Fibroblast of villous mesenchyme (primary cell): ENCODE measurements around the gene FOXA2. TPM values are rescaled to one million over a fixed set of nuclear protein-coding genes. Genes with fewer than 3 reads are reported as not detected.

Experiments
- DNase-seq: peaks from one replicate; pipeline ENCODE4 v3.0.0-alpha.2; 2010; ENCODE audit warnings: low read depth
- H3K4me3 ChIP-seq: 2 replicates; pipeline ENCODE4 v1.5.1; 2011; ENCODE audit warnings: low read depth, mild to moderate bottlenecking, low read length
- total RNA-seq: library from RNA; depleted of rRNA; stranded (reverse); fragments of >200 nt; gene quantifications from 2 replicates; pipeline ENCODE4 v1.2.3, GENCODE V29; 2012
- TF ChIP-seq, protein P1 (sequence below): IDR thresholded peaks from 2 replicates; pipeline ENCODE4 v1.5.1; 2012; ENCODE audit warnings: low read depth, mild to moderate bottlenecking, low read length; ENCODE audit not compliant: insufficient read depth

Gene FOXA2
- total RNA-seq, 1 donor: not detected

- TF ChIP-seq, protein P1, sequence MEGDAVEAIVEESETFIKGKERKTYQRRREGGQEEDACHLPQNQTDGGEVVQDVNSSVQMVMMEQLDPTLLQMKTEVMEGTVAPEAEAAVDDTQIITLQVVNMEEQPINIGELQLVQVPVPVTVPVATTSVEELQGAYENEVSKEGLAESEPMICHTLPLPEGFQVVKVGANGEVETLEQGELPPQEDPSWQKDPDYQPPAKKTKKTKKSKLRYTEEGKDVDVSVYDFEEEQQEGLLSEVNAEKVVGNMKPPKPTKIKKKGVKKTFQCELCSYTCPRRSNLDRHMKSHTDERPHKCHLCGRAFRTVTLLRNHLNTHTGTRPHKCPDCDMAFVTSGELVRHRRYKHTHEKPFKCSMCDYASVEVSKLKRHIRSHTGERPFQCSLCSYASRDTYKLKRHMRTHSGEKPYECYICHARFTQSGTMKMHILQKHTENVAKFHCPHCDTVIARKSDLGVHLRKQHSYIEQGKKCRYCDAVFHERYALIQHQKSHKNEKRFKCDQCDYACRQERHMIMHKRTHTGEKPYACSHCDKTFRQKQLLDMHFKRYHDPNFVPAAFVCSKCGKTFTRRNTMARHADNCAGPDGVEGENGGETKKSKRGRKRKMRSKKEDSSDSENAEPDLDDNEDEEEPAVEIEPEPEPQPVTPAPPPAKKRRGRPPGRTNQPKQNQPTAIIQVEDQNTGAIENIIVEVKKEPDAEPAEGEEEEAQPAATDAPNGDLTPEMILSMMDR: no peak
- no peak overlapping the region for H3K4me3 ChIP-seq
- DNase-seq: no peak
Observed at GRCh38 chr20:22620342-22620741, 36.0 kb upstream of the FOXA2 start.

- TF ChIP-seq, protein P1: no peak
- no peak overlapping the region for H3K4me3 ChIP-seq
- DNase-seq: no peak
Observed at GRCh38 chr20:22619806-22620205, 35.4 kb upstream of the FOXA2 start.

GRCh38 chr20:22619272-22619671, 34.9 kb upstream of the FOXA2 start:
- no peak overlapping the region for H3K4me3 ChIP-seq
- no peak for DNase-seq
- TF ChIP-seq, protein P1: no peak

GRCh38 chr20:22617160-22617559, 32.8 kb upstream of the FOXA2 start:
- DNase-seq: no peak
- H3K4me3 ChIP-seq: no peak overlapping the region
- TF ChIP-seq, protein P1: no peak

- no peak for DNase-seq
- H3K4me3 ChIP-seq: no peak overlapping the region
- TF ChIP-seq, protein P1: no peak
Observed at GRCh38 chr20:22616551-22616950, 32.2 kb upstream of the FOXA2 start.

DNA sequence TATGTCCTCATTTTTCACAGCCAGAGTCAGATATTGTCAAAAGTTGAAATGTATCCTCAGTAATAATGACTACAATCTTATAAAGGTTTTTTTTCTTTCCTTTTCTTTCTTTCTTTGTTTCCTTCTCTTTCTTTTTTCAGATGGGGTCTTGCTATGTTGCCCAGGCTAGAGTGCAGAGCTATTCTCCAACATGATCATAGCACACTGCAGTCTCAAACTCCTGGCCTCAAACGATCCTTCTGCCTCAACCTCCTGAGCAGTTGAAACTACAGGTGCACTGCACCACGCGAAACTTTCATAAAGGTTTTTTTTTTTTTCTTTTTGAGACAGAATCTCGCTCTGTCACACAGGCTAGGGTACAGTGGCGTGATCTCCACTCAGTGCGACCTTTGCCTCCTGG, 31.1 kb upstream of the FOXA2 start:
- TF ChIP-seq, protein P1: no peak
- no peak for DNase-seq
- no peak overlapping the region for H3K4me3 ChIP-seq

DNA sequence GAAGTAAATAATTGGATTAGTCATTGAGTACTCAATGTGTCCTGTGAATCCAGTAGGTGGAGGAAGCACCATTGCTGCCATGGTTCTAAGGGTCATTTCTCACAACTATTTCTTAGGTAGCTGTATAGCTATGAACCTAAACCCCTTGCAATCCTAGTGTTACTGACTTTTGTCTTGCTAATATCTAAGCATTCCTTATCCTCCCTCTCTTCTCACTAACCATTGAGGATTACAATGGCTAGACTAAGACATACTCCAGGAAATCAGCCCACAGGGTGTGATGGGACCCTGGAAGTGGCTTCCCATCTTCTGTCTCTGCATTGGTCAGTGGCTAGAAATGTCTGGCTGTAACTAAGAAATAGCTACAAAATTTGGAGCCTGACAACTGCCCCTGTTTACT, 27.3 kb upstream of the FOXA2 start:
- TF ChIP-seq, protein P1: no peak
- no peak for DNase-seq
- no peak overlapping the region for H3K4me3 ChIP-seq
